Measurements from ENCODE around the gene CISD2. TPM values are rescaled to one million over a fixed set of nuclear protein-coding genes. Genes with fewer than 3 reads are reported as not detected.

The CISD2 gene
- total RNA-seq, 3 donors from 2014 or later (not counting 1 experiment from before 2014, with no cell fraction given): 11.2 to 13.8 (median 13.5) TPM

GRCh38 chr4:102823464-102823863 is 45.3 kb upstream of the CISD2 start:
- Histone ChIP-seq H3K36me3 (ENCODE audit: control insufficient read depth, insufficient read depth, low read length) (peaks cover 14% of the 10 kb centered on the region), H3K9me3 (ENCODE audit: control insufficient read depth, insufficient read depth, low read length) (no peaks in the 10 kb centered on the region), H3K4me1 (ENCODE audit: control insufficient read depth, insufficient read depth, low read length) (peaks cover 16% of the 10 kb centered on the region), H3K27ac (ENCODE audit: low read length) (peak overlapping the region; percentile 40), H3K27me3 (ENCODE audit: control insufficient read depth, insufficient read depth, low read length) (no peaks in the 10 kb centered on the region), H3K4me3 (ENCODE audit: low read length) (peak overlapping the region; percentile 4)
- Mint-ChIP-seq H3K9me3 (no peaks in the 10 kb centered on the region), H3K36me3 (no peaks in the 10 kb centered on the region), H3K27ac (no peak overlapping the region), H3K27me3 (ENCODE audit: low read depth in 2 of 2) (no peaks in the 10 kb centered on the region), H3K4me1 (peaks cover 60 to 65% of the 10 kb centered on the region in 2 donors), H3K4me3 (no peak overlapping the region)
- ATAC-seq: no peak
- WGBS (ENCODE audit: insufficient coverage): 50% methylated on average over 1 of the region's 4 CpGs
- no peak for DNase-seq
- intact Hi-C loops (cut with micrococcal nuclease): loop anchor here (10.0 kb wide), 1 partner anchor 209 kb away; no protein-coding TSS in a partner anchor
- no peak for TF ChIP-seq CTCF (IDR thresholded peaks at IDR 0.05)

GRCh38 chr4:102823897-102824296 is 44.9 kb upstream of the CISD2 start:
- no CpG with 5 or more reads among the region's 4 CpGs for whole genome bisulfite sequencing (ENCODE audit: insufficient coverage)
- no peak for TF ChIP-seq CTCF (IDR thresholded peaks at IDR 0.05)
- H3K4me3 Mint-ChIP-seq: no peak overlapping the region

DNA sequence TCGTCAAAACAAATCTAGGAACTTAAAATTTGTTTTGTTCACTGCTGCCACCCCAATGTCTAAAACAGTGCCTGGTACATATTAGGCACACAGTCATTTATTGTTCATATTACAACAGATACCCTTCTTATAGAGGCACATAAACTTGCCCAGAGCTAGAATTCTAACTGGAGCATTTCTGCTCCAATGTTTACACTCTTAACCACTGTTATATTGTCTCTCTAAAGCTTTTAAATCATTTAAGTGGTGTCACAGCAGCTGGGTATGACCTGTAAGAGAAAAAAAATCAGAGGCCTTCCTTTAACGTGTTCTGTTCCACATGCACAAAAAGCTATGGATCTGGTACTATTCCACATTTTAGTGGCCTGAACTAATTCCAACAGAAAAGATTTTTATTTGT is 44.4 kb upstream of the CISD2 start:
- Mint-ChIP-seq H3K27ac (no peak overlapping the region), H3K4me1 (peaks cover 62 to 68% of the 10 kb centered on the region in 2 donors), H3K36me3 (no peaks in the 10 kb centered on the region), H3K9me3 (no peaks in the 10 kb centered on the region), H3K4me3 (no peak overlapping the region), H3K27me3 (ENCODE audit: low read depth in 2 of 2) (no peaks in the 10 kb centered on the region)
- ATAC-seq (no peak), DNase-seq (peak in 1 of 2 donors; percentile 5)
- no peak for TF ChIP-seq CTCF (IDR thresholded peaks at IDR 0.05)
- Histone ChIP-seq H3K36me3 (ENCODE audit: control insufficient read depth, insufficient read depth, low read length) (peaks cover 12% of the 10 kb centered on the region), H3K27ac (ENCODE audit: low read length) (peak overlapping the region; percentile 99), H3K4me1 (ENCODE audit: control insufficient read depth, insufficient read depth, low read length) (peaks cover 13% of the 10 kb centered on the region), H3K4me3 (ENCODE audit: low read length) (peak overlapping the region; percentile 86), H3K9me3 (ENCODE audit: control insufficient read depth, insufficient read depth, low read length) (no peaks in the 10 kb centered on the region), H3K27me3 (ENCODE audit: control insufficient read depth, insufficient read depth, low read length) (no peaks in the 10 kb centered on the region)
- 6% methylated on average over 2 of the region's 2 CpGs for WGBS (ENCODE audit: insufficient coverage)
- intact Hi-C loops (cut with micrococcal nuclease): loop anchor here (2.0 to 10.0 kb wide), 2 partner anchors 16 to 210 kb away; no protein-coding TSS in a partner anchor

More at GRCh38 chr4:102823897-102824296, 44.9 kb upstream of the CISD2 start:
- Histone ChIP-seq H3K27ac (ENCODE audit: low read length) (no peak overlapping the region), H3K4me1 (ENCODE audit: control insufficient read depth, insufficient read depth, low read length) (peaks cover 14% of the 10 kb centered on the region), H3K27me3 (ENCODE audit: control insufficient read depth, insufficient read depth, low read length) (no peaks in the 10 kb centered on the region), H3K4me3 (ENCODE audit: low read length) (peak overlapping the region; percentile 4), H3K36me3 (ENCODE audit: control insufficient read depth, insufficient read depth, low read length) (peaks cover 14% of the 10 kb centered on the region), H3K9me3 (ENCODE audit: control insufficient read depth, insufficient read depth, low read length) (no peaks in the 10 kb centered on the region)
- DNase-seq: peak in 1 of 2 donors; percentile 5
- H3K4me1 Mint-ChIP-seq: peaks cover 60 to 65% of the 10 kb centered on the region in 2 donors
- no peak for ATAC-seq
- H3K27me3 Mint-ChIP-seq (ENCODE audit: low read depth in 2 of 2): no peaks in the 10 kb centered on the region
- H3K27ac Mint-ChIP-seq: no peak overlapping the region
- no peaks in the 10 kb centered on the region for H3K9me3 Mint-ChIP-seq
- intact Hi-C loops (cut with micrococcal nuclease): loop anchor here (2.0 to 10.0 kb wide), 2 partner anchors 15 to 209 kb away; no protein-coding TSS in a partner anchor
- H3K36me3 Mint-ChIP-seq: no peaks in the 10 kb centered on the region

Measured in natural killer cell (primary cell).